CD14-positive monocyte (primary cell): ENCODE data around the gene NFKB1. TPM values are rescaled to one million over a fixed set of nuclear protein-coding genes. Genes with fewer than 3 reads are reported as not detected.

Source experiments
- DNase-seq, 3 donors: peaks; one replicate each; pipeline ENCODE4 v3.0.0-alpha.2; 2011 to 2022
- H2AFZ ChIP-seq: 2 replicates; pipeline ENCODE4 v1.6.0; 2012; ENCODE audit warnings: mild to moderate bottlenecking, low read depth, low read length, inconsistent platforms; ENCODE audit not compliant: insufficient read depth, poor library complexity, severe bottlenecking
- H3K27ac ChIP-seq, 2 donors: 1 replicate in 1 of 2; 2 replicates in 1 of 2; pipeline ENCODE4 v1.5.1; 2012 to 2013; ENCODE audit warnings: low read length in 2 of 2, control low read depth in 1 of 2, inconsistent platforms in 1 of 2, low read depth in 1 of 2, mild to moderate bottlenecking in 1 of 2
- H3K27me3 ChIP-seq, 2 donors: one replicate each; pipeline versions ENCODE4 v1.6.0 to v1.6.1; 2011 to 2013; ENCODE audit warnings: low read length in 2 of 2; ENCODE audit not compliant: control insufficient read depth in 2 of 2, insufficient read depth in 2 of 2
- H3K36me3 ChIP-seq, 2 donors: replicated peaks in 1 of 2; 1 replicate in 1 of 2; 2 replicates in 1 of 2; pipeline versions ENCODE4 v1.5.1 to v1.6.1; 2012 to 2013; ENCODE audit warnings: low read length in 2 of 2, control low read depth in 1 of 2, inconsistent platforms in 1 of 2, mild to moderate bottlenecking in 1 of 2; ENCODE audit not compliant: insufficient read depth in 2 of 2, control insufficient read depth in 1 of 2
- H3K4me1 ChIP-seq, 2 donors: 1 replicate in 1 of 2; 2 replicates in 1 of 2; pipeline versions ENCODE4 v1.5.1 to v1.6.1; 2012 to 2013; ENCODE audit warnings: low read length in 2 of 2, control low read depth in 1 of 2, inconsistent platforms in 1 of 2, mild to moderate bottlenecking in 1 of 2, moderate library complexity in 1 of 2; ENCODE audit not compliant: insufficient read depth in 2 of 2, control insufficient read depth in 1 of 2
- H3K4me2 ChIP-seq: replicated peaks from 2 replicates; pipeline ENCODE3; 2012; ENCODE audit warnings: low read length, moderate library complexity, mild to moderate bottlenecking; ENCODE audit not compliant: poor library complexity, severe bottlenecking; ENCODE audit errors: extremely low read depth
- H3K4me3 ChIP-seq, 3 experiments: fragments of 200-600 bp in 1 of 3; sonication (generic) in 1 of 3; replicated peaks in 1 of 3; 1 replicate in 2 of 3; 2 replicates in 1 of 3; pipeline ENCODE4 v1.5.1; 2011 to 2013; ENCODE audit warnings: low read length in 3 of 3, mild to moderate bottlenecking in 3 of 3, control low read depth in 2 of 3, low read depth in 2 of 3, inconsistent platforms in 1 of 3, moderate library complexity in 1 of 3
- H3K79me2 ChIP-seq: 2 replicates; pipeline ENCODE4 v1.6.0; 2012; ENCODE audit warnings: mild to moderate bottlenecking, control low read depth, inconsistent platforms, low read length, moderate library complexity; ENCODE audit not compliant: insufficient read depth
- H3K9ac ChIP-seq: 2 replicates; pipeline ENCODE4 v1.6.0; 2017; ENCODE audit warnings: low read length, mild to moderate bottlenecking; ENCODE audit not compliant: insufficient read depth, poor library complexity, severe bottlenecking
- H3K9me3 ChIP-seq, 2 donors: replicated peaks in 1 of 2; 1 replicate in 1 of 2; 2 replicates in 1 of 2; pipeline versions ENCODE4 v1.5.1 to v1.6.1; 2012 to 2013; ENCODE audit warnings: low read length in 2 of 2, control low read depth in 1 of 2; ENCODE audit not compliant: control insufficient read depth in 1 of 2, insufficient read depth in 1 of 2
- H4K20me1 ChIP-seq: 2 replicates; pipeline ENCODE4 v1.6.0; 2012; ENCODE audit warnings: mild to moderate bottlenecking, low read length, control low read depth, moderate library complexity; ENCODE audit not compliant: insufficient read depth
- H3K27ac Mint-ChIP-seq, 7 donors: one replicate each; pipeline ENCODE4 v1.8.0; 2020; ENCODE audit warnings: mild to moderate bottlenecking in 7 of 7, mixed read lengths in 7 of 7, moderate library complexity in 6 of 7, inconsistent platforms in 2 of 7
- H3K27me3 Mint-ChIP-seq, 3 donors: one replicate each; pipeline ENCODE4 v1.8.0; 2021 to 2022; ENCODE audit warnings: low read depth in 3 of 3, mild to moderate bottlenecking in 3 of 3, mixed read lengths in 3 of 3, moderate library complexity in 3 of 3, inconsistent platforms in 1 of 3
- H3K36me3 Mint-ChIP-seq, 2 donors: one replicate each; pipeline ENCODE4 v1.8.0; 2020; ENCODE audit warnings: mixed read lengths in 2 of 2, inconsistent platforms in 1 of 2, mild to moderate bottlenecking in 1 of 2
- H3K4me1 Mint-ChIP-seq: one replicate; pipeline ENCODE4 v1.8.0; 2020; ENCODE audit warnings: mild to moderate bottlenecking, mixed read lengths
- H3K4me3 Mint-ChIP-seq, 2 donors: one replicate each; pipeline ENCODE4 v1.8.0; 2020; ENCODE audit warnings: mild to moderate bottlenecking in 2 of 2, mixed read lengths in 2 of 2, moderate library complexity in 1 of 2
- H3K9me3 Mint-ChIP-seq, 7 donors: one replicate each; pipeline ENCODE4 v1.8.0; 2020 to 2022; ENCODE audit warnings: mixed read lengths in 7 of 7, mild to moderate bottlenecking in 6 of 7, moderate library complexity in 6 of 7, inconsistent platforms in 2 of 7
- CTCF ChIP-seq: fragments of 200-600 bp; IDR thresholded peaks from one replicate; pipeline ENCODE4 v1.8.0; 2022; ENCODE audit warnings: antibody characterized with exemption, mild to moderate bottlenecking
- WGBS: methylation state at CpG from one replicate; pipeline ENCODE4 v1.1.5; 2013; ENCODE audit warnings: missing lambda C conversion rate; ENCODE audit not compliant: insufficient coverage; 5-methylcytosine and 5-hydroxymethylcytosine counted together
- intact Hi-C, 2 donors: fragments of 100-400 bp; cut with micrococcal nuclease; formaldehyde crosslinking; loops; one replicate each; pipeline versions ENCODE4 v1.15.0 to v1.15.1; 2023
- polyA plus RNA-seq, 3 donors: library from polyadenylated mRNA; depleted of rRNA in 1 of 3; unstranded in 2 of 3; stranded (reverse) in 1 of 3; fragments of 300-500 nt in 2 of 3; fragments of >200 nt in 1 of 3; fragmentation: Illumina TruSeq in 2 of 3; gene quantifications; 1 replicate in 2 of 3; 2 replicates in 1 of 3; pipeline ENCODE4 v1.2.3, GENCODE V29; 2012 to 2021

The NFKB1 gene
- polyA plus RNA-seq, 3 donors, result 9.0 to 34.4 (median 17.8) TPM

- TF ChIP-seq CTCF, result no peak
- intact Hi-C loops, result loop anchor here in 1 of 2 donors (5.0 to 10.0 kb wide), 2 partner anchors 92 to 169 kb away; no protein-coding TSS in a partner anchor
Observed at GRCh38 chr4:102452854-102453253, 48.3 kb upstream of the NFKB1 start.

GRCh38 chr4:102453827-102454226, 47.3 kb upstream of the NFKB1 start:
- Histone ChIP-seq H3K9me3 (no peaks in the 10 kb centered on the region), H4K20me1 (no peaks in the 10 kb centered on the region), H3K4me2 (no peak overlapping the region), H2AFZ (no peak overlapping the region), H3K9ac (no peak overlapping the region), H3K27ac (no peak overlapping the region), H3K79me2 (no peaks in the 10 kb centered on the region), H3K4me3 (no peak overlapping the region), H3K27me3 (no peaks in the 10 kb centered on the region), H3K36me3 (no peaks in the 10 kb centered on the region), H3K4me1 (peaks cover 7 to 14% of the 10 kb centered on the region in 2 donors)
- intact Hi-C loops, result loop anchor here in 1 of 2 donors (5.0 to 10.0 kb wide), 2 partner anchors 91 to 168 kb away; no protein-coding TSS in a partner anchor
- Mint-ChIP-seq H3K27me3 (peaks cover 0 to 4% (median 2%) of the 10 kb centered on the region in 3 donors), H3K36me3 (no peaks in the 10 kb centered on the region), H3K4me3 (no peak overlapping the region), H3K9me3 (peaks cover 0 to 6% (median 4%) of the 10 kb centered on the region in 7 donors), H3K27ac (peak overlapping the region in 3 of 7 donors; percentile 4 to 26 (median 6)), H3K4me1 (peaks cover 8% of the 10 kb centered on the region)
- DNase-seq, result no peak
- WGBS, result no CpG with 5 or more reads among the region's 3 CpGs
- TF ChIP-seq CTCF, result no peak

More at GRCh38 chr4:102452854-102453253, 48.3 kb upstream of the NFKB1 start:
- H3K27me3 Mint-ChIP-seq, result peaks cover 0 to 4% (median 1%) of the 10 kb centered on the region in 3 donors
- Histone ChIP-seq H3K9me3 (no peaks in the 10 kb centered on the region), H3K4me1 (peaks cover 7 to 14% of the 10 kb centered on the region in 2 donors), H3K27me3 (no peaks in the 10 kb centered on the region), H4K20me1 (no peaks in the 10 kb centered on the region), H3K4me2 (no peak overlapping the region), H3K79me2 (no peaks in the 10 kb centered on the region), H3K27ac (no peak overlapping the region), H2AFZ (no peak overlapping the region), H3K9ac (no peak overlapping the region), H3K36me3 (no peaks in the 10 kb centered on the region), H3K4me3 (no peak overlapping the region)
- WGBS, result no CpG with 5 or more reads among the region's 1 CpG
- H3K4me3 Mint-ChIP-seq, result no peak overlapping the region
- H3K9me3 Mint-ChIP-seq, result no peaks in the 10 kb centered on the region
- no peak overlapping the region for H3K27ac Mint-ChIP-seq
- DNase-seq, result no peak
- H3K4me1 Mint-ChIP-seq, result peaks cover 8% of the 10 kb centered on the region
- H3K36me3 Mint-ChIP-seq, result no peaks in the 10 kb centered on the region
